ENCODE measurements around the gene GHRH.

The GHRH gene

GRCh38 chr20:37244572-37244957 is 17.0 kb downstream of the GHRH start:
- Mint-ChIP-seq H3K27me3 (no peaks in the 10 kb centered on the region), H3K36me3 (peaks cover 40% of the 10 kb centered on the region), H3K4me3 (no peak overlapping the region), H3K9me3 (no peaks in the 10 kb centered on the region), H3K4me1 (no peaks in the 10 kb centered on the region), H3K27ac (no peak overlapping the region)
- DNase-seq, result no peak
- CTCF ChIA-PET, result no interaction called here

- peaks cover 43% of the 10 kb centered on the region for H3K36me3 Mint-ChIP-seq
- H3K9me3 Mint-ChIP-seq, result no peaks in the 10 kb centered on the region
- CTCF ChIA-PET, result interaction anchor here (0.6 kb wide), 1 partner anchor 12 kb away, joined by 3 read pairs; no protein-coding TSS in a partner anchor
- H3K4me1 Mint-ChIP-seq, result no peaks in the 10 kb centered on the region
- no peaks in the 10 kb centered on the region for H3K27me3 Mint-ChIP-seq
- no peak overlapping the region for H3K27ac Mint-ChIP-seq
- no peak overlapping the region for H3K4me3 Mint-ChIP-seq
- DNase-seq, result no peak
Observed at GRCh38 chr20:37243937-37244571, 17.6 kb downstream of the GHRH start.

DNA sequence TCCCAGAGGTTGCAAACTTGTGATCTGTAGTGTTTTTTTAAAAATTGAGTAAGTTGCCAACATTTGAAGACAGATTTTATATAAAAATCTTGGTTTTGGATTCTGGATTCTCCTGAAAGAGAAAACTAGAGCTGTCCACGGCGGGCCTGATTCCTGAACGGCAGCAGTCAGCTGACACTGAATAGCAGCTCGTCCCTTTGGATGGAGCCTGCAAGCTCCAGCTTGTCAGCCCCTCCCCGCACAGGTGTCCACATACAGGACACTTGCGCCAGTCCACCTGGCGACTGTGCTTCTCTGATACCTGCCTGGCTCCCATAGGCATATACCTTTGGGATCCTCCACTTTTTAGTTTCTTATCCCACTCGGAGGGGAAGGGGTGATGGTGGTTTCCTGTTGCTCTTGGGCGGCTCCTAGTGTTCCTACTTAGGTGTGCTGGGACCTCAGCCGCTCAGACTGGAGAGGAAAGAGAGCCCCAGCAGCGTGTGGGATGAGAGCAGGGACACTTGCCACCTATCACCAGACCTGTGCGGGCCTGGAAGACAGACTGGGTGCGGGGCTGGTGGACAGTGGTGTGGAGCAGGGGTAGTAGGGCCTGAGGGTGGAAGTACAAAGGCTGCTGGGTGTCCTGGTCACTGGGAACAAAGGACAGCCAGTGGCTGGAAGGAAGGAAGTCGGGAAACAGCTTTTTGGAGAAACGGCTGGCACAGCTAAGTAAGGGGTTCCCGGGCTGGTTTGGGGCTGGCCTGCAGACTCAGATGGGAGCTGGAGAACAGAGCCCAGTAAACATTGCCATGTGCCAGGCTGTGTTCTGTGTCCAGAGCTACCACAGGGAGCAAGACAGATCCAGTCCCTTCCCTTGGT is 18.3 kb downstream of the GHRH start:
- Mint-ChIP-seq H3K36me3 (peaks cover 47% of the 10 kb centered on the region), H3K4me3 (no peak overlapping the region), H3K27me3 (no peaks in the 10 kb centered on the region), H3K27ac (peak overlapping the region; percentile 80), H3K9me3 (no peaks in the 10 kb centered on the region), H3K4me1 (no peaks in the 10 kb centered on the region)
- CTCF ChIA-PET, result interaction anchor here (0.6 kb wide), 1 partner anchor 11 kb away, joined by 3 read pairs; no protein-coding TSS in a partner anchor
- no peak for DNase-seq

DNA sequence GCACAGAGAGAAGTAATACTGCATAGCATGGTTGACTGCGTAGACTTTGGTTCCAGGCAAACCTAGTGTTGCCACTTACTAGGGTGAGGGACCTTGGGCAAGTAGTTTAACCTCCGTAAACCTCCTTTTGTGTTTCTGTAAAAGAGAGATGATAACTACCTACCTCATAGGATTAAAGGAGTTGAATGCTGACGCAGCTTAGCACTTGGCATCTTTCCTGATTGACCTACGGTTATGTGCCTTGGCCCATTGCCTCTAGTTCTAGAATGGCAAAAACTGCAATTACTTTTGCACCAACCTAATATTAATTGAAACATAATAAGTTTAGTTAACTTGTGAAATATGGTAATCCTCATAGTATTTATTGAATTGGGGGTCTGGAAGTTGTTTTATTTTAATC is 19.1 kb downstream of the GHRH start:
- Mint-ChIP-seq H3K36me3 (peaks cover 48% of the 10 kb centered on the region), H3K27me3 (no peaks in the 10 kb centered on the region), H3K4me1 (no peaks in the 10 kb centered on the region), H3K4me3 (no peak overlapping the region), H3K27ac (no peak overlapping the region), H3K9me3 (no peaks in the 10 kb centered on the region)
- CTCF ChIA-PET, result no interaction called here
- no peak for DNase-seq

GRCh38 chr20:37240337-37241067 is 21.1 kb downstream of the GHRH start:
- CTCF ChIA-PET, result interaction anchor here (0.7 kb wide), 1 partner anchor 44 kb away, joined by 4 read pairs; no protein-coding TSS in a partner anchor
- Mint-ChIP-seq H3K9me3 (no peaks in the 10 kb centered on the region), H3K27me3 (no peaks in the 10 kb centered on the region), H3K36me3 (peaks cover 64% of the 10 kb centered on the region), H3K4me3 (no peak overlapping the region), H3K4me1 (no peaks in the 10 kb centered on the region), H3K27ac (no peak overlapping the region)
- DNase-seq, result no peak

DNA sequence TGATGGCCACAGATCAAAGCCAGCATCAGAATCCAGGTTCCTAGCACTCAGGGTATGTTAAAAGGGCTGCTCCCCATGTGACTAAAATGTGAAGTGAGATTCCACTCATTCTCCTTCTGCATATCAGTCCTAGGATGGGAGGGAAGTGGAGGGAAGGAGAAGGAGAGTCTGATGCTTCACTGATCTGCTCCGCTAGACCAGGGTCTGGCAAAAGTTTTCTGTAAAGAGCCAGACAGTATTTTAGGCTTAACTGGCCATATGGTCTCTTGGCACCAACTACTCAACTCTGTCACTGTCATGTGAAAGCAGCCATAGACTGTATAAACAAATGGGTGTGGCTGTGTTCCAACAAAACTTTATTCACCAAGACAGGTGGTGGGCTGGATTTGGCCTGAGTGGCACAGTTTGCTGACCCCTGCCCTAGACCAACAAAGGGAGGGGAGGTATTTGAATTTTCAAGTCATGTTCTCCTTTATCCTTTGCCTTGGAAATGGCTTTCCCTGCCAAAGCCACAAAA is 22.6 kb downstream of the GHRH start:
- DNase-seq, result no peak
- Mint-ChIP-seq H3K27ac (no peak overlapping the region), H3K27me3 (no peaks in the 10 kb centered on the region), H3K4me3 (no peak overlapping the region), H3K9me3 (no peaks in the 10 kb centered on the region), H3K4me1 (no peaks in the 10 kb centered on the region), H3K36me3 (peaks cover 74% of the 10 kb centered on the region)
- CTCF ChIA-PET, result no interaction called here

- peaks cover 74% of the 10 kb centered on the region for H3K36me3 Mint-ChIP-seq
- H3K27ac Mint-ChIP-seq, result no peak overlapping the region
- CTCF ChIA-PET, result no interaction called here
- no peak overlapping the region for H3K4me3 Mint-ChIP-seq
- H3K4me1 Mint-ChIP-seq, result no peaks in the 10 kb centered on the region
- no peaks in the 10 kb centered on the region for H3K27me3 Mint-ChIP-seq
- DNase-seq, result no peak
- H3K9me3 Mint-ChIP-seq, result no peaks in the 10 kb centered on the region
Observed at GRCh38 chr20:37238426-37238825, 23.2 kb downstream of the GHRH start.

DNA sequence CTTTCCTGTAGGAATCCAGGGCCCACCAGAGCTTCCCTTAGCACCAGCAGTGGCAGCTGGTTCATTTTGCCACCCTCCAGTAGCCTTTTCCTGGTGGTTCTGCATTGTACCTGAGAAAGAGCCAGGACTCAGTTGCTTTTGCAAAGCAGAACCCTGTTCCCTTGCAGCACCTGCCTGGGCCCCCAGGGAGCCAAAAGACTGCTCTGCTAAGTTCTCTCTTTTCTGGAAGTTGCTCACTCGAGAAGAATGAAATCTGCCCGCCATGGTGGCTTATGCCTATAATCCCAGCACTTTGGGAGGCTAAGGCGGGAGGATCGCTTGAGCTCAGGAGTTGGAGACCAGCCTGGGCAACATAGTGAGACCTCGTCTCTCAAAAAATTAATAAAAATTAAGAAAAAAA is 24.0 kb downstream of the GHRH start:
- no peaks in the 10 kb centered on the region for H3K27me3 Mint-ChIP-seq
- CTCF ChIA-PET, result no interaction called here
- H3K4me1 Mint-ChIP-seq, result no peaks in the 10 kb centered on the region
- no peak overlapping the region for H3K27ac Mint-ChIP-seq
- peaks cover 70% of the 10 kb centered on the region for H3K36me3 Mint-ChIP-seq
- no peaks in the 10 kb centered on the region for H3K9me3 Mint-ChIP-seq
- DNase-seq, result no peak
- no peak overlapping the region for H3K4me3 Mint-ChIP-seq

GRCh38 chr20:37236462-37236861 is 25.2 kb downstream of the GHRH start:
- Mint-ChIP-seq H3K9me3 (no peaks in the 10 kb centered on the region), H3K4me1 (no peaks in the 10 kb centered on the region), H3K27me3 (no peaks in the 10 kb centered on the region), H3K4me3 (no peak overlapping the region), H3K27ac (no peak overlapping the region), H3K36me3 (peaks cover 70% of the 10 kb centered on the region)
- no peak for DNase-seq
- CTCF ChIA-PET, result interaction anchor here (1.4 kb wide), 1 partner anchor 41 kb away, joined by 3 read pairs; no protein-coding TSS in a partner anchor

- Mint-ChIP-seq H3K4me1 (no peaks in the 10 kb centered on the region), H3K9me3 (no peaks in the 10 kb centered on the region), H3K36me3 (peaks cover 70% of the 10 kb centered on the region), H3K27ac (no peak overlapping the region), H3K27me3 (no peaks in the 10 kb centered on the region), H3K4me3 (no peak overlapping the region)
- CTCF ChIA-PET, result no interaction called here
- no peak for DNase-seq
Observed at GRCh38 chr20:37235065-37235464, 26.5 kb downstream of the GHRH start.

DNA sequence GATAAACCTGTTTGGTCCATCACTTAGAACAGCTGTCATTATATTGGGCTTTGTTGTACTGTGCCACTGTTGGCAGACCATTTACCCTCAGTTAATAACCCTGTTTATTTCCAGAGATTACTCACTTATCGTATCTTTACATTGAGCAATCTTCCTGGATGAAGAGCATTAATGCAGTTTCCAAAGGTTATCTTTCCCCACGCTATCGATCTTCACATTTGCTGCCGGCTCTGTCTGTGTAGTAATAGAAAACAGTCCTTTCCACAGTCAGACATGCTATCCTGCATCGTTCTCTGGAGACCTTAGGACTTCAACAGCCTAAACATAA is 27.4 kb downstream of the GHRH start:
- Mint-ChIP-seq H3K36me3 (peaks cover 71% of the 10 kb centered on the region), H3K4me3 (no peak overlapping the region), H3K4me1 (no peaks in the 10 kb centered on the region), H3K9me3 (no peaks in the 10 kb centered on the region), H3K27ac (no peak overlapping the region), H3K27me3 (no peaks in the 10 kb centered on the region)
- CTCF ChIA-PET, result no interaction called here
- DNase-seq, result no peak

- H3K27ac Mint-ChIP-seq, result no peak overlapping the region
- CTCF ChIA-PET, result no interaction called here
- DNase-seq, result no peak
- peaks cover 74% of the 10 kb centered on the region for H3K36me3 Mint-ChIP-seq
- H3K4me1 Mint-ChIP-seq, result no peaks in the 10 kb centered on the region
- H3K27me3 Mint-ChIP-seq, result no peaks in the 10 kb centered on the region
- H3K4me3 Mint-ChIP-seq, result no peak overlapping the region
- no peaks in the 10 kb centered on the region for H3K9me3 Mint-ChIP-seq
Observed at GRCh38 chr20:37233548-37234253, 27.9 kb downstream of the GHRH start.

DNA sequence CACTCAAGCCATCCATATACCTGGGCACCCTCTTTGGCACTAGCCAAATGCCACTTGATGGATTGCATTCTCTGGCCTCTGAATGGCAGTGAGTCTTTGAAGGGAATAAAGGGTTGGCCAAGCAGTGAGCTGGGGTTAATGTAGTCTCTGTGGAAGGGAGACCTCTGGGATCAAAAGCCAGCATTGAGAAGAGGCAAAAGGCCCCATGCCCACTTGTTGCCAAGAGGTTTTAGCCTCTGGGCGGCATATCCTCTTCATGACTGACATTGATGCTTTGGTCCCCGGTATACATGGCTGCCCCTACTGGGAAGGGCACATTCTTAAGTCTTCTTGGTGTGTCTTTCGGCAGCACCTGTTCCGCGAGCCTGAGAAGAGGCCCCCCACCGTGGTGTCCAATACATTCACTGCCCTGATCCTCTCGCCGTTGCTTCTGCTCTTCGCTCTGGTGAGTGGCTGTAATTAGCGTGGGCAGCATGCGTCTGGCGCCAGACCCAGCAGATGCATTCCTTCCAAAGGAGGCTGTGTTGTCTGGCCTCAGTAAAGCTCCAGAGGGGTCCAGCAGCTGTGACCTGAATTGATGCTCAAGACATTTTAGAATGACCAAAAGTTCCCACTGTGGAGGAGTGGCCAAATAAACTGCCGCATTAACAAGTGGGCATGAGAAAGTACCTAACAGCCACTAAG is 29.5 kb downstream of the GHRH start:
- no peak for DNase-seq
- no peaks in the 10 kb centered on the region for H3K27me3 Mint-ChIP-seq
- H3K9me3 Mint-ChIP-seq, result no peaks in the 10 kb centered on the region
- H3K4me1 Mint-ChIP-seq, result no peaks in the 10 kb centered on the region
- H3K36me3 Mint-ChIP-seq, result peaks cover 76% of the 10 kb centered on the region
- H3K27ac Mint-ChIP-seq, result no peak overlapping the region
- CTCF ChIA-PET, result interaction anchor here (0.6 to 1.2 kb wide), 2 partner anchors 11 to 39 kb away, joined by 3 read pairs; no protein-coding TSS in a partner anchor
- no peak overlapping the region for H3K4me3 Mint-ChIP-seq

Measured in activated naive CD4-positive, alpha-beta T cell treated with anti-CD3 and anti-CD28 coated beads, Interleukin-2, amount 10 ng/mL, durations not matched to agents 7 days and 5 days (primary cell).